Testis (tissue), 5 donors: ENCODE measurements around the gene BSPRY. TPM values are rescaled to one million over a fixed set of nuclear protein-coding genes. Genes with fewer than 3 reads are reported as not detected.

Experiments
- DNase-seq: peaks from one replicate; pipeline ENCODE4 v3.0.0-alpha.2; 2019
- H3K27ac ChIP-seq, 2 donors: fragments of 200-600 bp; sonication (generic); one replicate each; pipeline ENCODE4 v1.5.1; 2019
- H3K27me3 ChIP-seq: fragments of 200-600 bp; sonication (generic); one replicate; pipeline ENCODE4 v1.5.1; 2019
- H3K36me3 ChIP-seq: fragments of 200-600 bp; sonication (generic); one replicate; pipeline ENCODE4 v1.5.1; 2017; ENCODE audit warnings: low read depth; ENCODE audit errors: missing control alignments
- H3K4me1 ChIP-seq: fragments of 200-600 bp; sonication (generic); one replicate; pipeline ENCODE4 v1.5.1; 2019
- H3K4me3 ChIP-seq, 2 donors: fragments of 200-600 bp; sonication (generic); one replicate each; pipeline ENCODE4 v1.5.1; 2017 to 2019
- H3K9me3 ChIP-seq: fragments of 200-600 bp; sonication (generic); one replicate; pipeline ENCODE4 v1.5.1; 2017
- CTCF ChIP-seq, 3 experiments: fragments of 450-650 bp in 2 of 3; fragments of 200-600 bp in 1 of 3; sonication (generic) in 1 of 3; IDR thresholded peaks; one replicate each; pipeline ENCODE4 v1.5.1; 2016 to 2019; ENCODE audit warnings: antibody characterized with exemption in 3 of 3, mild to moderate bottlenecking in 2 of 3, moderate library complexity in 1 of 3
- POLR2A ChIP-seq: fragments of 450-650 bp; IDR thresholded peaks from one replicate; pipeline ENCODE4 v1.6.1; 2017; ENCODE audit warnings: antibody characterized with exemption, mild to moderate bottlenecking, moderate library complexity
- WGBS, 2 donors: methylation state at CpG; one replicate each; pipeline ENCODE4 v1.1.5; 2018; 5-methylcytosine and 5-hydroxymethylcytosine counted together
- intact Hi-C: fragments of 100-400 bp; cut with DNase I; formaldehyde crosslinking; loops from one replicate; pipeline ENCODE4 v1.15.1; 2023; ENCODE audit warnings: low total_unique reads
- long read RNA-seq, 2 donors: transcript quantifications; one replicate each; lab custom pipeline, GENCODE V29; 2026
- polyA plus RNA-seq: library from polyadenylated mRNA; stranded (reverse); fragments of 350-450 nt; fragmentation: Illumina TruSeq; extraction: RNeasy Lipid Tissue Mini Kit (QIAGEN cat#74804); gene quantifications from one replicate; pipeline ENCODE4 v1.2.3, GENCODE V29; 2014; ENCODE audit warnings: low read depth, low replicate concordance; ENCODE audit not compliant: insufficient read depth
- total RNA-seq, 2 donors: library from RNA; depleted of rRNA; stranded (reverse); fragments of >200 nt; gene quantifications; one replicate each; pipeline ENCODE4 v1.2.3, GENCODE V29; 2016

Gene BSPRY
- total RNA-seq = 10 to 100 TPM in 1 of 2 donors, 1 to 10 TPM in 1; 8.8 to 14.2 TPM
- 4.5 TPM for polyA plus RNA-seq
- long read RNA-seq, donor 1, partial matches to known transcripts = 0 of 4 reads
- long read RNA-seq, donor 1, other reads (novel, unspliced or antisense) = 0 of 4 reads
- long read RNA-seq, donor 2, partial matches to known transcripts = 0 of 2 reads
- long read RNA-seq, donor 2, other reads (novel, unspliced or antisense) = 0 of 2 reads

GRCh38 chr9:113349445-113350094, at the start of gene BSPRY:
TSS of gene BSPRY (plus strand) at chr9:113349541. CDS start at chr9:113349580, 39 bp downstream.
- DNase-seq = peak; percentile 58
- TF ChIP-seq CTCF (IDR thresholded peaks at IDR 0.05) (no peak), POLR2A (no peak)
- Histone ChIP-seq H3K4me1 (peaks cover 16% of the 10 kb centered on the region), H3K9me3 (no peaks in the 10 kb centered on the region), H3K4me3 (peak within 1 kb of the TSS; percentile 51 to 54), H3K27me3 (no peaks in the 10 kb centered on the region), H3K27ac (no peak within 1 kb of the TSS), H3K36me3 (no peaks in the 10 kb centered on the region)
- 0 to 7% methylated on average over 11 to 45 of the region's 71 CpGs for WGBS, 2 donors
- intact Hi-C loops = no loop called here

GRCh38 chr9:113299800-113300292, 49.5 kb upstream of the BSPRY start:
- no peak for TF ChIP-seq CTCF (IDR thresholded peaks at IDR 0.05)
- no peak for TF ChIP-seq POLR2A
- no peak overlapping the region for H3K27ac ChIP-seq
- no peak for DNase-seq
- WGBS, 2 donors = 46 to 54% methylated on average over 8 of the region's 8 CpGs
- H3K4me1 ChIP-seq = no peaks in the 10 kb centered on the region
- H3K27me3 ChIP-seq = no peaks in the 10 kb centered on the region
- H3K9me3 ChIP-seq = no peaks in the 10 kb centered on the region
- intact Hi-C loops = no loop called here
- H3K36me3 ChIP-seq = no peaks in the 10 kb centered on the region
- H3K4me3 ChIP-seq = no peak overlapping the region

- 81 to 90% methylated on average over 8 of the region's 8 CpGs for WGBS, 2 donors
- intact Hi-C loops = no loop called here
Measured at GRCh38 chr9:113301548-113301947, 47.8 kb upstream of the BSPRY start.

GRCh38 chr9:113302792-113303418, 46.4 kb upstream of the BSPRY start, which contains the start of gene RNF183:
TSS of gene RNF183 (minus strand) at chr9:113303376. CDS start at chr9:113298184, 5,192 bp downstream.
- WGBS, 2 donors = 57% methylated on average over 25 of the region's 25 CpGs
- no peak for DNase-seq
- intact Hi-C loops = no loop called here

More at GRCh38 chr9:113301548-113301947, 47.8 kb upstream of the BSPRY start:
- Histone ChIP-seq H3K27me3 (no peaks in the 10 kb centered on the region), H3K36me3 (no peaks in the 10 kb centered on the region), H3K4me1 (no peaks in the 10 kb centered on the region), H3K9me3 (no peaks in the 10 kb centered on the region), H3K27ac (no peak overlapping the region), H3K4me3 (no peak overlapping the region)
- no peak for DNase-seq
- TF ChIP-seq POLR2A = no peak
- TF ChIP-seq CTCF (IDR thresholded peaks at IDR 0.05) = no peak

More at GRCh38 chr9:113302792-113303418, 46.4 kb upstream of the BSPRY start, which contains the start of gene RNF183:
- TF ChIP-seq CTCF (IDR thresholded peaks at IDR 0.05) = no peak
- TF ChIP-seq POLR2A = no peak
- no peaks in the 10 kb centered on the region for H3K9me3 ChIP-seq
- H3K36me3 ChIP-seq = no peaks in the 10 kb centered on the region
- no peak within 1 kb of the TSS for H3K27ac ChIP-seq
- H3K27me3 ChIP-seq = no peaks in the 10 kb centered on the region
- H3K4me3 ChIP-seq = peak within 1 kb of the TSS in 1 of 2 donors; percentile 34
- H3K4me1 ChIP-seq = no peaks in the 10 kb centered on the region
